Measurements from ENCODE around the gene CFAP100. TPM values are rescaled to one million over a fixed set of nuclear protein-coding genes. Genes with fewer than 3 reads are reported as not detected.

Gene CFAP100
- total and polyA plus RNA-seq, 2 of the 4 experiments (the other 2 are of a cell fraction), result not detected

DNA sequence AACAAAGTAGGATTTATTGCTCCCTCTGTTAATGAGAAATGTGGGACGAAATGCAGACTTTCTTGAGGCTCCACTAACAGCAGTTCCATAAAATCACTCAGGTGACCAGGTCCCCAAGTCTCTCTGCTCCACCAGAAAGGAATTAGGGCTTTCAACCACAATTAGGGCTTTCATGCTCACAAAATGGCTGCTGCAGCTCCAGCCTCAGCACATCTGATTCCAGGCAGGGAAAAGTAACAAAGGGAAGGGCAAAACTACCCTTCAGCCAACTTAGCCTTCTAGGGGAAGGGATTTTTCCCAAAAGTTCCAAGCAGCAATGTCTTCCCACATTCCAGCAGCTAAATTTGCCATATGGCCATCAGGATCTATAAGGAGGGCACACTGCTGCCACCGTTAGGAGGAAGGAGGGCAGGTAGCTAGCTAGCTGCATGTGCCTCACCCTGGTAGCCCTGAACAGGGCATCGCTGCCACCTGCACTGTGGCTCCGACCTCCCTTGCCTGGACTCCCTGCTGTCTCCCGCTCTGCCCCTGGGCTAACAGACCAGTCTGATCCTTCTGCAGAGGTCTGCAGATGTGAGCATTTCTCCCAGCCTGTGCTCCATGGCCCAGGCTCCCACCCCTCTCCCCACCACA, 12.8 kb downstream of the CFAP100 start (continued):
- TF ChIP-seq SMC3 (IDR thresholded peaks at IDR 0.05; ENCODE audit: low read depth, low read length) (no peak), RCOR1 (IDR thresholded peaks at IDR 0.05; ENCODE audit: insufficient replicate concordance, low read length) (no peak), POLR2A (IDR thresholded peaks at IDR 0.05; ENCODE audit: low read depth, low read length) (no peak), RAD21 (IDR thresholded peaks at IDR 0.05; ENCODE audit: low read length) (no peak), MXI1 (IDR thresholded peaks at IDR 0.05; ENCODE audit: borderline replicate concordance, low read depth, low read length) (no peak), MAFK (IDR thresholded peaks at IDR 0.05; ENCODE audit: low read depth, low read length) (no peak)

DNA sequence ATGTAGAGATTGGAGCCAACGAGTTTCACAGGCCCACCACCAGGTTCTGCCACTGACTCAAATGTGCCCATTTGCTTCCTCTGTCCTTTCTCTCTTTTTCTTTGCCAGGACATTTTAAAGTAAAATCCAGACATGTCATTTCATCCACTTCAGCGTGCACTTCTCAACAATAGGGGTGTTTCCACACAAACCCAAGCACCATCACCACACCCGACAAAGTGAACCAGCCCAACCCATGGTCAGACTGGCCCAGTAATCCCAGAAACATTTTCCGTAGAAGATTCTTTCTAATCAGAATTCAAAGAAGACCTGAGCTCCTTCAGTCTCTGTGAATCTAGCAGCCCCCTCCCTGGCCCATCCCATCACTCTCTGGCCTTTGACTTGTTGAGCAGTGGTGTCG, 13.4 kb downstream of the CFAP100 start:
- no peak overlapping the region for H2BK15ac ChIP-seq (ENCODE audit: low read depth, low read length)
- no peak overlapping the region for H4K91ac ChIP-seq (ENCODE audit: insufficient read depth, low read depth, low read length)
- H3K9ac ChIP-seq (ENCODE audit: low read depth, low read length), result no peak overlapping the region
- no peak overlapping the region for H2AK5ac ChIP-seq (ENCODE audit: low read depth, low read length)
- POLR2A ChIA-PET (ENCODE audit: unreplicated experiment), result no interaction called here
- H3K27me3 ChIP-seq (ENCODE audit: control insufficient read depth, insufficient read depth, low read length), result peaks cover 33% of the 10 kb centered on the region
- intact Hi-C loops (cut with micrococcal nuclease) (no loop called here), dilution Hi-C loops (cut with HindIII; ENCODE audit: low sequenced_read_pairs, unreplicated experiment) (no loop called here), in situ Hi-C loops (cut with MboI; ENCODE audit: low sequenced_read_pairs) (no loop called here)
- H2AFZ ChIP-seq (replicated peaks; ENCODE audit: low read length, poor library complexity), result no peak overlapping the region
- DNase-seq (no peak), ATAC-seq (ENCODE audit: low read depth) (no peak)
- BruUV-seq (replicated peaks), result no TSS peak
- no peak overlapping the region for H3K27ac ChIP-seq (ENCODE audit: insufficient read depth, low read length)
- no peak overlapping the region for H3K56ac ChIP-seq (ENCODE audit: extremely low read depth, insufficient read depth, low read length)
- H3K4me3 ChIP-seq (ENCODE audit: insufficient read depth, low read depth, low read length), result no peak overlapping the region
- H3K4me2 ChIP-seq (ENCODE audit: low read depth, low read length), result no peak overlapping the region
- no peak overlapping the region for H4K8ac ChIP-seq (ENCODE audit: low read depth in 2 of 2, low read length in 2 of 2)
- H3K14ac ChIP-seq (replicated peaks; ENCODE audit: low read depth, low read length), result no peak overlapping the region
- no peaks in the 10 kb centered on the region for H4K20me1 ChIP-seq (ENCODE audit: insufficient read depth, low read length)
- H3K18ac ChIP-seq (ENCODE audit: low read depth, low read length), result no peak overlapping the region
- H4K5ac ChIP-seq (ENCODE audit: low read depth, low read length), result no peak overlapping the region
- H2AK9ac ChIP-seq (replicated peaks; ENCODE audit: low read depth, low read length, poor library complexity), result no peak overlapping the region
- H3K4me1 ChIP-seq (ENCODE audit: control insufficient read depth, insufficient read depth, low read length), result no peaks in the 10 kb centered on the region
- no peak overlapping the region for H3K4ac ChIP-seq (ENCODE audit: low read depth, low read length)
- no peaks in the 10 kb centered on the region for H3K9me1 ChIP-seq (ENCODE audit: insufficient read depth, low read length)
- H3K36me3 ChIP-seq (ENCODE audit: control insufficient read depth, insufficient read depth, low read length), result no peaks in the 10 kb centered on the region
- no peaks in the 10 kb centered on the region for H3K79me1 ChIP-seq (ENCODE audit: low read depth in 1 of 2, low read length in 2 of 2)
- H2BK20ac ChIP-seq (ENCODE audit: low read depth, low read length), result no peak overlapping the region
- H3K9me3 ChIP-seq (ENCODE audit: control insufficient read depth, insufficient read depth, low read length), result 0 out of 2 replicates have a peak, but pooled peaks cover 4% of the 10 kb centered on the region
- 47% methylated on average over 2 of the region's 5 CpGs; no CpG with 5 or more reads in 1 of the 2 experiments for WGBS, 2 experiments (ENCODE audit: extremely low coverage in 2 of 2, insufficient read length in 1 of 2)
- CTCF ChIA-PET, result no interaction called here
- no peak overlapping the region for H3K23ac ChIP-seq (ENCODE audit: low read depth, low read length)
- H2BK120ac ChIP-seq (ENCODE audit: low read depth, low read length), result no peak overlapping the region
- H2BK5ac ChIP-seq (ENCODE audit: low read depth, low read length, poor library complexity, severe bottlenecking), result no peak overlapping the region
- TF ChIP-seq CTCF (conservative IDR thresholded peaks at IDR 0.05; ENCODE audit: low read depth, low read length) (no peak), MAZ (IDR thresholded peaks at IDR 0.05; ENCODE audit: borderline replicate concordance, low read depth, low read length) (no peak), RCOR1 (IDR thresholded peaks at IDR 0.05; ENCODE audit: insufficient replicate concordance, low read length) (no peak), MXI1 (IDR thresholded peaks at IDR 0.05; ENCODE audit: borderline replicate concordance, low read depth, low read length) (no peak), NFE2L2 (IDR thresholded peaks at IDR 0.05; ENCODE audit: low read depth, low read length) (no peak), RFX5 (IDR thresholded peaks at IDR 0.05; ENCODE audit: low read depth, low read length) (no peak), BHLHE40 (IDR thresholded peaks at IDR 0.05; ENCODE audit: low read depth, low read length) (no peak), RAD21 (IDR thresholded peaks at IDR 0.05; ENCODE audit: low read length) (no peak), USF2 (IDR thresholded peaks at IDR 0.05; ENCODE audit: low read depth, low read length) (no peak), CEBPB (IDR thresholded peaks at IDR 0.05; ENCODE audit: low read depth, low read length) (no peak), CHD1 (IDR thresholded peaks at IDR 0.05; ENCODE audit: low read depth, low read length) (no peak), FOS (IDR thresholded peaks at IDR 0.05; ENCODE audit: low read depth, low read length) (no peak)
